Heart right ventricle (tissue), 16 donors: ENCODE measurements around the gene EPS8L2. TPM values are rescaled to one million over a fixed set of nuclear protein-coding genes. Genes with fewer than 3 reads are reported as not detected.

Source experiments
- ATAC-seq, 8 donors: fragments of 200-7000 bp; cut with Tn5 transposase; one replicate each; pipeline ENCODE4 v1.9.1; 2020; ENCODE audit warnings: mild to moderate bottlenecking in 8 of 8, moderate library complexity in 8 of 8, moderate number of reproducible peaks in 1 of 8
- DNase-seq, 2 donors: peaks; one replicate each; pipeline ENCODE4 v3.0.0-alpha.2; 2020
- H3K27ac ChIP-seq, 10 donors: fragments of 200-600 bp; sonication (generic) in 2 of 10; one replicate each; pipeline versions ENCODE4 v1.5.0 to v1.8.0; 2020 to 2022; ENCODE audit warnings: mild to moderate bottlenecking in 3 of 10
- H3K27me3 ChIP-seq, 7 donors: fragments of 200-600 bp; one replicate each; pipeline ENCODE4 v1.8.0; 2021 to 2022; ENCODE audit warnings: mild to moderate bottlenecking in 2 of 7
- H3K36me3 ChIP-seq, 9 donors: fragments of 200-600 bp; sonication (generic) in 1 of 9; one replicate each; pipeline versions ENCODE4 v1.5.0 to v1.8.0; 2020 to 2022; ENCODE audit warnings: mild to moderate bottlenecking in 2 of 9
- H3K4me1 ChIP-seq, 9 donors: fragments of 200-600 bp; sonication (generic) in 1 of 9; one replicate each; pipeline versions ENCODE4 v1.5.0 to v1.8.0; 2020 to 2022; ENCODE audit warnings: mild to moderate bottlenecking in 4 of 9
- H3K4me3 ChIP-seq, 10 donors: fragments of 200-600 bp; sonication (generic) in 2 of 10; one replicate each; pipeline versions ENCODE4 v1.5.0 to v1.8.0; 2020 to 2022; ENCODE audit warnings: mild to moderate bottlenecking in 7 of 10, moderate library complexity in 2 of 10
- H3K9me3 ChIP-seq, 11 donors: fragments of 200-600 bp in 10 of 11; sonication (generic) in 2 of 11; one replicate each; pipeline versions ENCODE4 v1.5.0 to v1.8.0; 2013 to 2022; ENCODE audit warnings: mild to moderate bottlenecking in 2 of 11, control low read depth in 1 of 11, moderate library complexity in 1 of 11
- WGBS, 2 donors: extraction: QIAGEN DNeasy Blood & Tissue Kit; methylation state at CpG; one replicate each; pipeline ENCODE4 v1.1.7; 2013; ENCODE audit warnings: inconsistent platforms in 1 of 2; 5-methylcytosine and 5-hydroxymethylcytosine counted together
- intact Hi-C, 10 donors: fragments of 100-400 bp; cut with DNase I; formaldehyde crosslinking; loops; one replicate each; pipeline versions ENCODE4 v1.11.1 to v1.14.2; 2022
- polyA plus RNA-seq, 2 donors: library from polyadenylated mRNA; stranded (reverse); fragments of 200-250 nt; gene quantifications; one replicate each; pipeline ENCODE4 v1.2.3, GENCODE V29; 2013
- total RNA-seq, 10 donors: library from RNA; stranded (reverse); fragmentation: NEBNext Ultra II Directional in 3 of 10; extraction: Animal tissue kit (Norgen Biotek cat#: 25700) in 3 of 10; gene quantifications; one replicate each; pipeline versions ENCODE4 v1.2.1 to v1.2.4, GENCODE V29; 2021 to 2023
- TF ChIP-seq, protein P1 (sequence below), 9 donors: fragments of 200-600 bp; sonication (generic) in 2 of 9; IDR thresholded peaks; one replicate each; pipeline versions ENCODE4 v1.5.0 to v1.8.0; 2021 to 2022; ENCODE audit warnings: antibody characterized with exemption in 9 of 9, mild to moderate bottlenecking in 5 of 9, moderate library complexity in 1 of 9
- donor health status: Arrhythmogenic right ventricular cardiomyopathy.
- donor health status: ischemic (EF 13 %, LVEDD 7.1; RV severe dilation, severe dysfunction).
- donor health status: healthy with polysubstance abuse.
- donor health status: DM: no; HTN: yes; CAD: no.
- donor health status: DM: no; HTN: no; CAD: no.
- donor health status: ischemic (EF 25% LVEDD 6.9; RV normal size, moderate dysfunction).
- donor health status: ischemic (EF 25% LVEDD 5.7; RV mildly dilated, moderate dysfunction).
- donor health status: healthy.
- donor health status: DM: yes; HTN: yes; CAD: no.
- donor health status: Ischemic cardiomyopathy.
- donor health status: ischemic (EF 35%, LVEDD 5.7; RV mildly dilated, moderate dysfunction).
- donor health status: nonischemic (EF 11% LVEDD 7.7; RV severe dilation, severe dysfunction).
- donor health status: DM: yes; HTN: yes; CAD: no.
- donor health status: PGD.
- donor health status: ischemic (EF 29% LVEDD 5.4; RV normal size, mild dysfunction).
- donor health status: nonischemic (EF 23%, LVEDD 6.1; RV moderate dilation, normal function).

Gene EPS8L2
- total and polyA plus RNA-seq, 12 donors = 1.2 to 6.7 (median 2.9) TPM

DNA sequence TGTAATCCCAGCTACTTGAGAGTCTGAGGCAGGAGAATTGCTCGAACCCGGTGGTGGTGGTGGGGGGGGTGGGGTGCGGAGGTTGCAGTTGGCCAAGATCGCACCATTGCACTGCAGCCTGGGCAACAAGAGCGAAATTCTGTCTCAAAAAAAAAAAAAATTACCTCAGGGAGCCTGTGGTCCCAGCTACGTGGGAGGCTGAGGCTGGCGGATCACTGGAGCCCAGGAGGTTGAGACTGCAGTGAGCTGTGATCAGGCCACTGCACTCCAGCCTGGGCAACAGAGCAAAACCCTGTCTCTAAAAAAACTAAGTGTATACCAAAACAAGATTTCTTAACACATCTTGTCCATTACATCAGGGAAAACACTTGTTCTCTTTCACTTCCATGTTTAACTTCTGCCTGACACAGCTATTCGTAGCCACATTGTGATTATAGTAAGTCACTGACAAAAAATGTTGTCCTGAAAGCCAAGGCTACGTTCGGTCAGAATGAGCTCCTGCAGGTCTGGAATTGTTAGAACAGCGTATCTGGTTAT is 9.0 kb upstream of the EPS8L2 start:
- H3K4me1 ChIP-seq = peaks cover 10 to 47% (median 39%) of the 10 kb centered on the region in 9 donors
- H3K27me3 ChIP-seq = no peaks in the 10 kb centered on the region
- TF ChIP-seq, protein P1, sequence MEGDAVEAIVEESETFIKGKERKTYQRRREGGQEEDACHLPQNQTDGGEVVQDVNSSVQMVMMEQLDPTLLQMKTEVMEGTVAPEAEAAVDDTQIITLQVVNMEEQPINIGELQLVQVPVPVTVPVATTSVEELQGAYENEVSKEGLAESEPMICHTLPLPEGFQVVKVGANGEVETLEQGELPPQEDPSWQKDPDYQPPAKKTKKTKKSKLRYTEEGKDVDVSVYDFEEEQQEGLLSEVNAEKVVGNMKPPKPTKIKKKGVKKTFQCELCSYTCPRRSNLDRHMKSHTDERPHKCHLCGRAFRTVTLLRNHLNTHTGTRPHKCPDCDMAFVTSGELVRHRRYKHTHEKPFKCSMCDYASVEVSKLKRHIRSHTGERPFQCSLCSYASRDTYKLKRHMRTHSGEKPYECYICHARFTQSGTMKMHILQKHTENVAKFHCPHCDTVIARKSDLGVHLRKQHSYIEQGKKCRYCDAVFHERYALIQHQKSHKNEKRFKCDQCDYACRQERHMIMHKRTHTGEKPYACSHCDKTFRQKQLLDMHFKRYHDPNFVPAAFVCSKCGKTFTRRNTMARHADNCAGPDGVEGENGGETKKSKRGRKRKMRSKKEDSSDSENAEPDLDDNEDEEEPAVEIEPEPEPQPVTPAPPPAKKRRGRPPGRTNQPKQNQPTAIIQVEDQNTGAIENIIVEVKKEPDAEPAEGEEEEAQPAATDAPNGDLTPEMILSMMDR (IDR thresholded peaks at IDR 0.05) = no peak
- peak overlapping the region in 9 of 10 donors; percentile 98 to 100 (median 100) for H3K27ac ChIP-seq
- intact Hi-C loops = no loop called here
- peak overlapping the region in 5 of 10 donors; percentile 11 to 94 (median 89) for H3K4me3 ChIP-seq
- DNase-seq (no peak), ATAC-seq (no peak)
- WGBS, 2 donors = 74 to 85% methylated on average over 11 of the region's 11 CpGs
- peaks cover 0 to 29% (median 5%) of the 10 kb centered on the region in 9 donors for H3K36me3 ChIP-seq
- H3K9me3 ChIP-seq = no peaks in the 10 kb centered on the region

DNA sequence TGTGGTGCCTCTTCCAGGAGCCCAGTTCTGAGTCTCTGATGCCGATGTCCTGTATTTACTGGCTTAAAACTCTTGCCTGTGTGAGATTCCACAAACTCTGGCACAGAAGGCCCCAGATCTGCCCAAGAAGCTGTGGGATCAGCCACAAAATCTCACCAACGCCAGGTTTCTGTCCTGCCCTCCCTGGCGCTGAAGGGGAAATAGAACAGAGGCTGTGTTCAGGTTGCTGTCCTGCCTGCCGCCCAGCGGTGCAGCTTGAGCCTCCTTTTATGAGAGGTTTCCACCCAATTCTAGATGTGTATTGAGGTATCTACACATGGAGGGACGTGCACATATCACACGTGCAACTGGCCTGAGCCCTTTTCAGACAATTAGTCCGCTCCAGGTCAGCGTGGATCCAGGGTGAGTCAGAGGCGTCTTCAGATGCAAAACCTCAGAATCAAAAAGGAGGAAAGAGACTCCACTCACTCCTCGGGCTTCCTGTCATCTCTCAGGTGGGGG is 8.2 kb upstream of the EPS8L2 start:
- Histone ChIP-seq H3K27me3 (no peaks in the 10 kb centered on the region), H3K36me3 (peaks cover 0 to 37% (median 7%) of the 10 kb centered on the region in 9 donors), H3K4me3 (peak overlapping the region in 1 of 10 donors; percentile 1), H3K27ac (peak overlapping the region in 7 of 10 donors; percentile 31 to 100 (median 100)), H3K4me1 (peaks cover 10 to 53% (median 37%) of the 10 kb centered on the region in 9 donors), H3K9me3 (no peaks in the 10 kb centered on the region)
- ATAC-seq = no peak
- intact Hi-C loops = no loop called here
- no peak for DNase-seq
- TF ChIP-seq, protein P1 (IDR thresholded peaks at IDR 0.05) = no peak
- 83 to 86% methylated on average over 11 of the region's 11 CpGs for WGBS, 2 donors

GRCh38 chr11:698493-699115 is 7.4 kb upstream of the EPS8L2 start:
- peaks cover 7 to 50% (median 30%) of the 10 kb centered on the region in 9 donors for H3K4me1 ChIP-seq
- intact Hi-C loops = no loop called here
- WGBS, 2 donors = 77% methylated on average over 17 of the region's 17 CpGs
- TF ChIP-seq, protein P1 (IDR thresholded peaks at IDR 0.05) = no peak
- peak overlapping the region in 2 of 10 donors; percentile 100 for H3K27ac ChIP-seq
- no peaks in the 10 kb centered on the region for H3K9me3 ChIP-seq
- ATAC-seq = no peak
- no peak for DNase-seq
- H3K27me3 ChIP-seq = no peaks in the 10 kb centered on the region
- H3K36me3 ChIP-seq = peaks cover 0 to 41% (median 7%) of the 10 kb centered on the region in 9 donors
- H3K4me3 ChIP-seq = no peak overlapping the region

DNA sequence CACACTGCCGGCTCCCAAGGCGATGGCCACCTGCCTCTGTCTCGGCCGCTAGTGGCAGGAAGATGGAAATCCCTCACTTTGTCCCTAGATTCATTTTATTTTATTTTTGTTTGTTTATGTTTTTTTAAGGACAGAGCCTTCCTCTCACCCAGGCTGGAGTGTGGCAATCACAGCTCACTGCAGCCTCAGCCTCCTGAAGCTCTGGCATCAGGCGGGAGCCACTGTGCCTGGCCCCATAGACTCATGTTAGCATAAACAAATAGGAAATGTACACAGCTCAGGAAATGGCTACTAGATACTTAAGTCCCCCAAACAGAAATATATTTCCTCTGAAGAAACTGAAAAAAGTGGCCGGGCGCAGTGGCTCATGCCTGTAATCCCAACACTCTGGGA is 6.9 kb upstream of the EPS8L2 start:
- TF ChIP-seq, protein P1 (IDR thresholded peaks at IDR 0.05) = no peak
- Histone ChIP-seq H3K4me1 (peaks cover 3 to 45% (median 25%) of the 10 kb centered on the region in 9 donors), H3K36me3 (peaks cover 0 to 41% (median 7%) of the 10 kb centered on the region in 9 donors), H3K27ac (no peak overlapping the region), H3K27me3 (no peaks in the 10 kb centered on the region), H3K4me3 (no peak overlapping the region), H3K9me3 (no peaks in the 10 kb centered on the region)
- ATAC-seq (no peak), DNase-seq (no peak)
- 95 to 97% methylated on average over 7 of the region's 7 CpGs for WGBS, 2 donors
- intact Hi-C loops = no loop called here
